ENCODE results near the gene CASQ1.

CASQ1 gene

GRCh38 chr1:160167580-160167979, 22.8 kb upstream of the CASQ1 start:
- in situ Hi-C loops (cut with HindIII; ENCODE audit: low sequenced_read_pairs) = no loop called here

GRCh38 chr1:160168016-160168415, 22.4 kb upstream of the CASQ1 start:
- in situ Hi-C loops (cut with HindIII; ENCODE audit: low sequenced_read_pairs) = no loop called here

- in situ Hi-C loops (cut with HindIII; ENCODE audit: low sequenced_read_pairs) = no loop called here
These were observed 21.6 kb upstream of the CASQ1 start for GRCh38 chr1:160168609-160169369.

GRCh38 chr1:160169553-160170399, 20.6 kb upstream of the CASQ1 start:
- in situ Hi-C loops (cut with HindIII; ENCODE audit: low sequenced_read_pairs) = no loop called here

GRCh38 chr1:160171354-160171753, 19.0 kb upstream of the CASQ1 start:
- in situ Hi-C loops (cut with HindIII; ENCODE audit: low sequenced_read_pairs) = no loop called here

- in situ Hi-C loops (cut with HindIII; ENCODE audit: low sequenced_read_pairs) = no loop called here
These were observed 18.4 kb upstream of the CASQ1 start for GRCh38 chr1:160171980-160172379.

- in situ Hi-C loops (cut with HindIII; ENCODE audit: low sequenced_read_pairs) = no loop called here
These were observed 13.1 kb upstream of the CASQ1 start for GRCh38 chr1:160177231-160177630.

- in situ Hi-C loops (cut with HindIII; ENCODE audit: low sequenced_read_pairs) = no loop called here
These were observed 12.7 kb upstream of the CASQ1 start for GRCh38 chr1:160177667-160178066.

GRCh38 chr1:160178731-160179130, 11.6 kb upstream of the CASQ1 start:
- in situ Hi-C loops (cut with HindIII; ENCODE audit: low sequenced_read_pairs) = no loop called here

- in situ Hi-C loops (cut with HindIII; ENCODE audit: low sequenced_read_pairs) = no loop called here
These were observed 11.0 kb upstream of the CASQ1 start for GRCh38 chr1:160179336-160179735.

- in situ Hi-C loops (cut with HindIII; ENCODE audit: low sequenced_read_pairs) = no loop called here
These were observed 4.1 kb upstream of the CASQ1 start for GRCh38 chr1:160186246-160186645.

GRCh38 chr1:160186729-160187128, 3.6 kb upstream of the CASQ1 start:
- in situ Hi-C loops (cut with HindIII; ENCODE audit: low sequenced_read_pairs) = no loop called here

- in situ Hi-C loops (cut with HindIII; ENCODE audit: low sequenced_read_pairs) = no loop called here
These were observed 3.0 kb upstream of the CASQ1 start for GRCh38 chr1:160187407-160187806.

- in situ Hi-C loops (cut with HindIII; ENCODE audit: low sequenced_read_pairs) = no loop called here
These were observed 2.0 kb upstream of the CASQ1 start for GRCh38 chr1:160188341-160188740.

- in situ Hi-C loops (cut with HindIII; ENCODE audit: low sequenced_read_pairs) = no loop called here
These were observed 1.4 kb downstream of the CASQ1 start for GRCh38 chr1:160191756-160192155.

GRCh38 chr1:160192234-160192633, 1.9 kb downstream of the CASQ1 start:
- in situ Hi-C loops (cut with HindIII; ENCODE audit: low sequenced_read_pairs) = no loop called here

- in situ Hi-C loops (cut with HindIII; ENCODE audit: low sequenced_read_pairs) = no loop called here
These were observed 2.9 kb downstream of the CASQ1 start for GRCh38 chr1:160193091-160193819.

- in situ Hi-C loops (cut with HindIII; ENCODE audit: low sequenced_read_pairs) = no loop called here
These were observed 3.7 kb downstream of the CASQ1 start for GRCh38 chr1:160193832-160194736.

- in situ Hi-C loops (cut with HindIII; ENCODE audit: low sequenced_read_pairs) = no loop called here
These were observed 4.3 kb downstream of the CASQ1 start for GRCh38 chr1:160194737-160195059.

- in situ Hi-C loops (cut with HindIII; ENCODE audit: low sequenced_read_pairs) = no loop called here
These were observed 5.8 kb downstream of the CASQ1 start for GRCh38 chr1:160196143-160196542.

GRCh38 chr1:160197231-160197630, 6.9 kb downstream of the CASQ1 start:
- in situ Hi-C loops (cut with HindIII; ENCODE audit: low sequenced_read_pairs) = no loop called here

Data from DLD1 (cell line).